HG02642 (cell line): ENCODE data around the gene NTN5.
"Not testable (repeated sequence)": the region's sequence is repeated elsewhere in the genome, so short reads cannot be mapped to it uniquely, and the experiment has no call there.

ENCODE experiments used
- ATAC-seq: cut with Tn5 transposase; IDR thresholded peaks from one replicate; pipeline ENCODE4 v1.9.1; 2021; ENCODE audit warnings: mild to moderate bottlenecking; ENCODE audit not compliant: unreplicated experiment, poor library complexity

The NTN5 gene

DNA sequence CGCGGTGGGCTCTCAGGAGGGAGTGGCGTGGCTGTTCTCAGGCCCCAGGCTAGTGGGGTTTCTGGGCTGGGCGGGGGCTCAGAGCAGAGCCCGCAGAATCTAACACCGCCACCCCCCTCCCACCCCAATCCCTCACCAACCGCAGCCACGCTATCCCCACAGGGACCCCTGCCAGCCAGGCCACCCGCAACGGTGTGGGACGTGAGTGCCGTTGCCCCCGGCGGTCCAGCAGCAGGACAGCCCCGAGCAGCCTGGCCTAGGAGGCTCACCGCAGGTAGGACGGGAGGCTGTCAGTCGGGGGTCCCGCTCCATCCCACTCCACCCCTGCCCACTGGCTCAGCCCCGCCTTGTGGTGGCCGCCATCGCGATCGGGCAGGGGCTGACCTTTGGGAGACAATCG lies at the start of gene NTN5:
Gene NTN5 (minus strand): TSS at position 24 of the 400 bp plus-strand sequence. CDS start 2,031 bp downstream, outside the sequence.
- no peak for ATAC-seq

GRCh38 chr19:48722196-48722708 lies 49.4 kb upstream of the NTN5 start:
- no peak for ATAC-seq

- ATAC-seq, result peak; percentile 82
Measured at GRCh38 chr19:48720613-48721296, 47.9 kb upstream of the NTN5 start.

DNA sequence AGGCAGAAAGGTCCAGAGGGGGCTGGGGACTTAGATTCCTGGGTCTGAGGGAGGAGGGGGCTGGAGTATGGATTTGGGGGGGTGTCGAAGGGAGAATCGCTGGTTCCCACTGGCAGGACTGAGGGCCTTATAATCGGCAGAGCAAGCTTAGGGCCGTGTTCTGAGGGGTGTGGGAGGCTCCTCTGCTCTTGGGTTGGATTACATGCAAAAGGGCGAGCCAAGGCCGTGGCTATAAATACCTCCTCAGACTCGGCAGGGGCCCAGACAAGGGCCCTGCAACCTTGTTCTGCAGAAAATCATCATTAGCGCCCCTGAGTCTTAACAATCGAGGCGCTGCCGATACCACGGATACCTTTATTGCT lies 47.4 kb upstream of the NTN5 start:
- no peak for ATAC-seq

DNA sequence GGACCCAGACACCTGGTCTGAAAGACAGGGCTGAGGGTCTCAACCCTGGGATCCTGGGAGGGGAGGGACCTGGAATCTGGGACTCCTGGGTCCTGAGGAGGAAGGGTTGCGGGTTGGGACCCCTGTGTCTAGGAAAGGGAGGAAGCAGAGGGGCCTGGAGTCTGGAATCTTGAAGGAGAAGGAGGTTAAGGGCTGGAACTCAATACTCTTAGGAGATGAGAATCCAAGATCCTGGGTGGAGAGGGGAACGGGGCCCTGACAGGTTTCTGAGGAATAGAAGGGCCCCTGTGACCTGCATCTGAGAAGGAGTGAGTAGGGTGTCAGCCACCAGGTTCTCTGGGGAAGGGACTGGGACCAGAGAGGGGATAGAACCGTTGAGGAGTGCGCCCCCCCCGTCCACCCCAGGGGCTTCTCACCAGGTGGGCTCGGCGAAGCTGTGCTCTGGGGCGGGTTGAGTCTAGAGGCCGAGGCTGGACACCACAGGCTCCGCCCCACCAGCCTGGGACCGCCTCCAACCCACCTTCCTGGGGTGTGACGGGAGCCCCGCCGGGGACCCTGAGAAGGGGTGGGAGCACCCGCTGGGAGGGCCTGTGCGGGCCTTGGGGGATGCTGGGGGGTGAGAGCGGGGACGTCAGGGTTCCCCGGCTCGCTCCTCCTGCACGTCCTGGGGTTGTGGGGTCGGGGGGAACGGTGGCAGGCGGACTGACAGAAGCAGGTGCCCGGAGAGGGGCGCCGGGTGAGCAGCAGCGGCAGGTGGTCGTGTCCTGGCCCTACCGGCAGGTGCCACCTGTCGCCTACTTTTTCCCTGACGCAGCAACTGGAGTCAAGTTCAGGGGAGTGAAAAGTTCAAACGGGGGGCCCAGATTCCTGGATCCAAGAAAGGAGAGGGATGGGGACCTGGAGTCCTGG lies 46.7 kb upstream of the NTN5 start, which contains the start of gene MAMSTR:
Gene MAMSTR (minus strand): TSS at position 463 of the 909 bp plus-strand sequence. CDS start 694 bp downstream, outside the sequence.
- ATAC-seq, result no peak

- ATAC-seq, result no peak
Measured at GRCh38 chr19:48718711-48719231, 46.0 kb upstream of the NTN5 start.

GRCh38 chr19:48718106-48718505 lies 45.3 kb upstream of the NTN5 start:
- ATAC-seq, result not testable (repeated sequence)

DNA sequence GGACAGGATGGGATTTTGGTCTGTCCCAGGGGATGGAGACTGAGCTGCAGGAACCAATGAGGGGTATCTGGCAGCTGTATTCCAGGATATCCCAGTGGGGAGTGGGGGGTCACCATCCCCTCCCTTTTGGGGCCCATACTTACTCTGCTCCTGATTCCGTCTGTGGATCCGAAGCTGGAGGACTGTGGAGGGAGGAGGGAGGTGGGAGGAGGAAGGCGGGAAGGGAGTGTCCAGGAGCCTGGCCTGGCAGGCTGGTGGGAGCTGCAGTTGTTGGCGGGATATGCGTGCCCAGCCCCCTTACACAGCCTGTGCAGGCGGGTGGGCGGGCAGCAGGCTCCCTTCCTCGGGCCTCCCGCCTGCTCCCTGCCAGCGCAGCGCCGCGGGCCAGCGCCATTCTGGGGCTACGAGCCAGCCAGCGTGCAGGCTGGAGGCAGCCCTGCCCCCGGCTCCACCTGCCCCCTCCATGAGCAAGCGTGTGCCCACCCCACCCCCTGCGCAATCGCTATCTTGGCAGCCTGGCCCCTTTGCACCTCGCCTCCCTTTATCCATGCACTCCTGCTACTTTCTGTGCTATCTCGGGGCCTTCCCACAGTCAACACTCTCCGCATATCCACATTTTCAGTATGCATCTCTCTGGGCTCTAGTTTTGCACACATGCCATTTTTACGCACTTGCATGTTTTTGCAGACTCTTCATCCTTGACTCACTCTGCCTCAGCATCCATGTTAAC lies 43.9 kb upstream of the NTN5 start:
- ATAC-seq, result no peak

DNA sequence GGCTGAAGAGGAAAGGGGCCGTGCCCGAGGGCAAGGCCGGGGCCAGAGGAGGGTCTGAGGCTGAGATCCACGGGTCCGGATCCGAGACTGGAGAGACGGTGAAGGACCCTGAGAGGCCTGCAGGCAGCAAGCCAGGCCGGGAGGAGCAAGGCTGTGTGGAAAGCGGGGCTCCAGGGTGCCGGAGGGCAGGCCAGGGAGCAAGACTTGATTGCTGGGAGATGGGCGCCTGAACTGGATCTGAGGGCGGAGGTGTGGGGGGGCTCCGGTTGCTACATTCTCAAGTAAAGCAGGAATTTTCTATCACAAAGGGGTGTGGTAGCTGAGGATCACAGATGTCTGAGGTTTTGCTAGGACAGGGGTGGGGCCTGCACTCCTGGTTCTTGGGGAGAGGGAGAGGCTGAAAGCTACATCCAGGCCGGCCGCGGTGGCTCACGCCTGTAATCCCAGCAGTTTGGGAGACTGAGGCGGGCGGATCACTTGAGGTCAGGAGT lies 42.9 kb upstream of the NTN5 start:
- ATAC-seq, result no peak

GRCh38 chr19:48714759-48715675 lies 42.2 kb upstream of the NTN5 start:
- ATAC-seq, result no peak

- peak; percentile 89 for ATAC-seq
Measured at GRCh38 chr19:48713864-48714755, 41.3 kb upstream of the NTN5 start.

DNA sequence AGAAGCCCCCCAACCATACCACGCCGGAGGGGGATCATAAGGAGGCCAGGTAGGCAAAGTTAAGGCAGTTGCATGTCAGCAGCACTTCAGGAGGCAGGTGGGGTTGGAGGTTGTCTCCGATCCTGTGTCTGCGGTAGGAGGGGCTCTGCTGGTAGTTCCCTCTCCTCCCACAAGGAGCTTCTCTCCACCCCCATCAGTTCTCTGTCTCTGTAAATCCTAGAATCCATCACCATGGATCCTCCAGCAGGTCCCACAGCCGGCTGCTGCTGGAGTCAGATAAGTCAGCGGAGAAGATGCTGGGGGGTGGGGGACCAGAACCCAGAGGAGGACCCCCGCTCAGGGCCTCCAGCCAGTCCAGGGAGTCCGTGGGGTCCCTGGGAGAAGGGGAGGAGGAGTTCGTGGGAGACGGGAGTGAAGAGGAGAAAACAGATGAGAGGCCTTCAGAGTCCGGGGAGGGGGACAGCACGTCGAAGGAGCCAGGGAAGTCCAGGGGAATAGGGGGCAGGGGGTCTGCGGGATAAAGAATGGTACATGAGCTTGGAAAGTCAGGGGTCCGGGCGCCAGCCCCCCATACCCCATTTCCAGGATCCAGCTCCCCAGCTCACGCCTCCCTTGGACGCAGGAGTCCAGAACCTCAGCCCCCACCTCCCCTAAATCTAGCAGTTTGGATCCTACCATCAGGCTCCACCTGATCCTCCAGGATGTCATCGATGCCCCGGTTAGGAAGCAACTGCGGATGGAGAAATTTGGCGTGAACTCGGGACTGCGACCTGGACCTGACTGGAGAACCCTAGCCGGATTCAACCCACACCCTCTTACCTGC lies 40.4 kb upstream of the NTN5 start:
- ATAC-seq, result no peak

DNA sequence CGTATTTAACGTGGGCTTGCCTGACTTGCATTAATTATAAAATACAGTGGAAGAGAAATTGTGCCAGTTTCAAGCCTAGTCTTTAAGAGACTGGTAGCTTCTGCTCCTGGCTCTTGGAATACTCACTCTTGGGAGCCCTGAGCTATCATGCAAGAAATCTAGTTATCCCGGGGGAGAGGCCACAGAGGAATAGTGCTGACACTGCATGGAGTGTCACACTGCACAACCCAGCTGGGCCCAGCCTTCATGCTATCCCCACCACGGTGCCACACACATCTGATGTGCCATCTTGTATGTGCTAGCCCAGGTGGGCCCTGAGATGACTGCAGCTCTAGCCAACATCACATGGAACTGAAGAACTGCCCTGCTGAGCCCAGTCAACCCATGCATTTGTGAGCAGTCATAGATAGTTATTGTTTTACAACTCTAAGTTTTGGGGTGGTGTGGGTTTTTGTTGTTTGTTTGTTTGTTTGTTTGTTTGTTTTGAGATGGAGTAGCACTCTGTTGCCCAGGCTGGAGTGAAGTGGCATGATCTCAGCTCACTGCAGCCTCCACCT lies 38.4 kb upstream of the NTN5 start:
- ATAC-seq, result no peak

GRCh38 chr19:48708471-48708870 lies 35.7 kb upstream of the NTN5 start:
- ATAC-seq, result no peak

DNA sequence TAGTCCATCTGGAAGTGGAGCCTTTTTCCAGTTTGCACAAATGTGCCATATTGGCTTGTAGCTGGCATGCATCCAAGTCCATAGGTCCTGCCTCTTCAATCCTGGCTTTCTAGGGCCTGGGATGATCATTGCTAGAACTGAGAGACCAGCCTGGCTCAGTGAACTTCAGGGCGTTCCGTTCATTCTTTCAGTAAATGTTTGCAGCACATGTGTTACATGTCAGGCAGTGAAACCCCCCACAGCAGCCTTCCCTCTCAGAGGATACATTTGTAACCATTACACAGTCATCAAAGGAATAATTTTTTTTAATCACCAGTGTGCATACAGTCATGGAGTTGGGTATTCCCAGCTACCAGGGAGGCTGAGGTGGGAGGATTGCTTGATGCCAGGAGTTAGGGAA lies 32.6 kb upstream of the NTN5 start:
- no peak for ATAC-seq

DNA sequence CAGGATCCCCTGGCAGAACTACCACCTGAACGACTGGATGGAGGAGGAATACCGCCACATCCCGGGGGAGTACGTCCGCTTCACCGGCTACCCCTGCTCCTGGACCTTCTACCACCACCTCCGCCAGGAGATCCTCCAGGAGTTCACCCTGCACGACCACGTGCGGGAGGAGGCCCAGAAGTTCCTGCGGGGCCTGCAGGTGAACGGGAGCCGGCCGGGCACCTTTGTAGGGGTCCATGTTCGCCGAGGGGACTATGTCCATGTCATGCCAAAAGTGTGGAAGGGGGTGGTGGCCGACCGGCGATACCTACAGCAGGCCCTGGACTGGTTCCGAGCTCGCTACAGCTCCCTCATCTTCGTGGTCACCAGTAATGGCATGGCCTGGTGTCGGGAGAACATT lies 30.5 kb upstream of the NTN5 start:
- no peak for ATAC-seq

DNA sequence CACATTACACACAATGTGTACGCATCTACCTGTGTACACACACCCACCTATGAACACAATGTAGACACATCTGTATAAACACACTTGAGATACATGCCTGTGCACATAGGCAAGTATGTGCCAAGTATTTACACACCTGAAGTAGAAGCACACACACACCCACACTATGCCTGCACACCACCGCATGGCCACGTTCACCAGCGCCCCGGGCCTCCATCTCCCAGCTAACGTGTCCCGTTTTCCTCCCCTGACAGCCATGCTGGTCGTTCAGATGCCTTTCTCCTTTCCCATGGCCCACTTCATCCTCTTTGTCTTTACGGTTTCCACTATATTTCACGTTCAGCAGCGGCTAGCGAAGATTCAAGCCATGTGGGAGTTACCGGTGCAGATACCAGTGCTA lies 29.9 kb upstream of the NTN5 start:
- no peak for ATAC-seq
